ENCODE measurements around the gene MAU2. TPM values are rescaled to one million over a fixed set of nuclear protein-coding genes. Genes with fewer than 3 reads are reported as not detected.

The MAU2 gene
- 91.9 and 98.5 TPM in 2 replicates for total RNA-seq
- long read RNA-seq, partial matches to known transcripts, result 0 of 5 reads
- long read RNA-seq, other reads (novel, unspliced or antisense), result 5 of 5 reads

- H3K4me1 Mint-ChIP-seq (ENCODE audit: low read depth), result peaks cover 9% of the 10 kb centered on the region
- peak within 1 kb of the TSS; percentile 94 for H3K4me3 Mint-ChIP-seq (ENCODE audit: low read depth)
- H3K27ac Mint-ChIP-seq, result peak within 1 kb of the TSS; percentile 100
- no peaks in the 10 kb centered on the region for H3K27me3 Mint-ChIP-seq
- DNase-seq (ENCODE audit: low spot score, unreplicated experiment), result peak; percentile 80
- TF ChIP-seq CTCF (IDR thresholded peaks at IDR 0.05; ENCODE audit: unreplicated experiment), result peak; percentile 32
- peaks cover 8% of the 10 kb centered on the region for H3K36me3 Mint-ChIP-seq (ENCODE audit: insufficient read depth)
- no peaks in the 10 kb centered on the region for H3K9me3 Mint-ChIP-seq (ENCODE audit: low read depth)
Observed at GRCh38 chr19:19320361-19321140, at the start of gene MAU2, which contains the start of gene SUGP1. TSS of gene MAU2 (plus strand) at chr19:19320829. CDS start at chr19:19320860, 31 bp downstream. TSS of gene SUGP1 (minus strand) at chr19:19320509. CDS start at chr19:19320496, 13 bp downstream.

GRCh38 chr19:19271828-19272599 lies 48.6 kb upstream of the MAU2 start:
- no peaks in the 10 kb centered on the region for H3K9me3 Mint-ChIP-seq (ENCODE audit: low read depth)
- peaks cover 8% of the 10 kb centered on the region for H3K27me3 Mint-ChIP-seq
- peak overlapping the region; percentile 67 for H3K4me3 Mint-ChIP-seq (ENCODE audit: low read depth)
- peaks cover 3% of the 10 kb centered on the region for H3K4me1 Mint-ChIP-seq (ENCODE audit: low read depth)
- H3K27ac Mint-ChIP-seq, result peak overlapping the region; percentile 88
- DNase-seq (ENCODE audit: low spot score, unreplicated experiment), result no peak
- TF ChIP-seq CTCF (IDR thresholded peaks at IDR 0.05; ENCODE audit: unreplicated experiment), result no peak
- peaks cover 6% of the 10 kb centered on the region for H3K36me3 Mint-ChIP-seq (ENCODE audit: insufficient read depth)

GRCh38 chr19:19274146-19274545 lies 46.5 kb upstream of the MAU2 start:
- DNase-seq (ENCODE audit: low spot score, unreplicated experiment), result no peak
- Mint-ChIP-seq H3K4me1 (ENCODE audit: low read depth) (peaks cover 3% of the 10 kb centered on the region), H3K27ac (no peak overlapping the region), H3K27me3 (peaks cover 8% of the 10 kb centered on the region), H3K9me3 (ENCODE audit: low read depth) (no peaks in the 10 kb centered on the region), H3K36me3 (ENCODE audit: insufficient read depth) (peaks cover 10% of the 10 kb centered on the region), H3K4me3 (ENCODE audit: low read depth) (no peak overlapping the region)
- TF ChIP-seq CTCF (IDR thresholded peaks at IDR 0.05; ENCODE audit: unreplicated experiment), result no peak

GRCh38 chr19:19274716-19275565 lies 45.7 kb upstream of the MAU2 start:
- Mint-ChIP-seq H3K4me1 (ENCODE audit: low read depth) (peaks cover 3% of the 10 kb centered on the region), H3K9me3 (ENCODE audit: low read depth) (no peaks in the 10 kb centered on the region), H3K4me3 (ENCODE audit: low read depth) (no peak overlapping the region), H3K27me3 (peaks cover 8% of the 10 kb centered on the region), H3K36me3 (ENCODE audit: insufficient read depth) (peaks cover 10% of the 10 kb centered on the region), H3K27ac (no peak overlapping the region)
- TF ChIP-seq CTCF (IDR thresholded peaks at IDR 0.05; ENCODE audit: unreplicated experiment), result no peak
- DNase-seq (ENCODE audit: low spot score, unreplicated experiment), result no peak

All from progenitor cell of endocrine pancreas (in vitro differentiated cells).